HCT116 (cell line): ENCODE results near the gene PLEKHA4.

Experiments used
- CBX3 ChIP-seq: IDR thresholded peaks from 2 replicates; pipeline ENCODE4 v1.6.1; 2012; ENCODE audit warnings: low read depth
- CEBPB ChIP-seq: IDR thresholded peaks from 2 replicates; pipeline ENCODE4 v1.6.1; 2012; ENCODE audit warnings: low read depth
- CTCF ChIP-seq, 3 experiments: fragments of 200-600 bp in 1 of 3; sonication (generic) in 1 of 3; IDR thresholded peaks in 2 of 3; conservative IDR thresholded peaks in 1 of 3; 2 replicates each; pipeline ENCODE4 v1.5.1; 2012 to 2017; ENCODE audit warnings: low read depth in 2 of 3, low read length in 2 of 3, antibody characterized with exemption in 1 of 3, borderline replicate concordance in 1 of 3, control low read depth in 1 of 3, mild to moderate bottlenecking in 1 of 3, mixed read lengths in 1 of 3, mixed run types in 1 of 3, moderate library complexity in 1 of 3; ENCODE audit not compliant: insufficient read depth in 1 of 3
- EGR1 ChIP-seq: IDR thresholded peaks from 2 replicates; pipeline ENCODE4 v1.6.1; 2012; ENCODE audit warnings: low read depth
- EZH2 ChIP-seq: fragments of 200-600 bp; sonication (generic); IDR thresholded peaks from 2 replicates; pipeline ENCODE4 v1.6.1; 2017; ENCODE audit warnings: antibody characterized with exemption, mixed run types
- EZH2phosphoT487 ChIP-seq: fragments of 200-600 bp; IDR thresholded peaks from 2 replicates; pipeline ENCODE4 v1.6.1; 2018; ENCODE audit warnings: antibody characterized with exemption, borderline replicate concordance
- JUND ChIP-seq: IDR thresholded peaks from 2 replicates; pipeline ENCODE4 v1.6.1; 2012
- POLR2A ChIP-seq: IDR thresholded peaks from 2 replicates; pipeline ENCODE4 v1.7.0; 2011; ENCODE audit warnings: borderline replicate concordance; ENCODE audit not compliant: insufficient read depth, insufficient read length; ENCODE audit errors: extremely low read depth
- POLR2AphosphoS5 ChIP-seq: IDR thresholded peaks from 2 replicates; pipeline ENCODE4 v1.6.1; 2011; ENCODE audit warnings: mild to moderate bottlenecking, low read depth, low read length, moderate library complexity
- SP1 ChIP-seq: IDR thresholded peaks from 2 replicates; pipeline ENCODE4 v1.6.1; 2012; ENCODE audit warnings: low read depth
- YY1 ChIP-seq: IDR thresholded peaks from 2 replicates; pipeline ENCODE4 v1.6.1; 2011; ENCODE audit warnings: low read length, low read depth, moderate library complexity, mild to moderate bottlenecking; ENCODE audit not compliant: insufficient replicate concordance; ENCODE audit errors: extremely low read depth
- TF ChIP-seq, protein P1 (sequence below): IDR thresholded peaks from 2 replicates; pipeline ENCODE4 v1.6.1; 2011; ENCODE audit warnings: mild to moderate bottlenecking, low read length, moderate library complexity; ENCODE audit not compliant: insufficient replicate concordance; ENCODE audit errors: extremely low read depth
- TF ChIP-seq, protein P2 (sequence below): IDR thresholded peaks from 2 replicates; pipeline ENCODE4 v1.6.1; 2012

DNA sequence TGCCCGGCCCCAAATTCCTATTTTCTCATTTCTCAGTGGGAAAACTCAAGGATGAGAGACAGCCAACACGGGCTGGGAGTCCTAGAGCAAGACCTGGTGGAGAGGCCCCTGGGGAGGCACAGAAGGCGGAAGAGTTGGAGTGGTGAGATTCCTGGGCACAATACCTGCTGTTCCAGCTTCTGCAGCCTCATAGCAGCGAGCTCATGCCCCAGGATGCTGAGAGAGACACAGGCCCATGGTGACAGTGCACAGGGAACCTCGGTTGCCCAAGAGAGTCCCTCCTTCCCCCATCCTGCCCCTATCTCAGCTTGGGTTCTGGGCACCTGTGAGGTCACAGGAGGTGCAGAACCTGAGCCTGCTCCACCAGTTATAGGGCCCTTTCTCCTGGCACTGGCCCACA, 28.8 kb upstream of the PLEKHA4 start:
- TF ChIP-seq JUND (no peak), POLR2A (no peak), EZH2phosphoT487 (no peak), POLR2AphosphoS5 (no peak), CTCF (IDR thresholded peaks at IDR 0.05 in 2 of 3, conservative IDR thresholded peaks at IDR 0.05 in 1 of 3; ENCODE audit: borderline replicate concordance in 1 of 3, insufficient read depth in 1 of 3, low read depth in 2 of 3, low read length in 2 of 3) (no peak), SP1 (no peak), EZH2 (no peak), EGR1 (no peak), CEBPB (no peak), CBX3 (no peak), YY1 (no peak)
- TF ChIP-seq, protein P1, sequence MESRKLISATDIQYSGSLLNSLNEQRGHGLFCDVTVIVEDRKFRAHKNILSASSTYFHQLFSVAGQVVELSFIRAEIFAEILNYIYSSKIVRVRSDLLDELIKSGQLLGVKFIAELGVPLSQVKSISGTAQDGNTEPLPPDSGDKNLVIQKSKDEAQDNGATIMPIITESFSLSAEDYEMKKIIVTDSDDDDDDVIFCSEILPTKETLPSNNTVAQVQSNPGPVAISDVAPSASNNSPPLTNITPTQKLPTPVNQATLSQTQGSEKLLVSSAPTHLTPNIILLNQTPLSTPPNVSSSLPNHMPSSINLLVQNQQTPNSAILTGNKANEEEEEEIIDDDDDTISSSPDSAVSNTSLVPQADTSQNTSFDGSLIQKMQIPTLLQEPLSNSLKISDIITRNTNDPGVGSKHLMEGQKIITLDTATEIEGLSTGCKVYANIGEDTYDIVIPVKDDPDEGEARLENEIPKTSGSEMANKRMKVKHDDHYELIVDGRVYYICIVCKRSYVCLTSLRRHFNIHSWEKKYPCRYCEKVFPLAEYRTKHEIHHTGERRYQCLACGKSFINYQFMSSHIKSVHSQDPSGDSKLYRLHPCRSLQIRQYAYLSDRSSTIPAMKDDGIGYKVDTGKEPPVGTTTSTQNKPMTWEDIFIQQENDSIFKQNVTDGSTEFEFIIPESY, result no peak
- TF ChIP-seq, protein P2, sequence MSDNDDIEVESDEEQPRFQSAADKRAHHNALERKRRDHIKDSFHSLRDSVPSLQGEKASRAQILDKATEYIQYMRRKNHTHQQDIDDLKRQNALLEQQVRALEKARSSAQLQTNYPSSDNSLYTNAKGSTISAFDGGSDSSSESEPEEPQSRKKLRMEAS, result no peak
